ENCODE results near the gene PYGL.
"Not testable (repeated sequence)": the region's sequence is repeated elsewhere in the genome, so short reads cannot be mapped to it uniquely, and the experiment has no call there.

The PYGL gene

GRCh38 chr14:50943261-50943942 is 881 bp downstream of the PYGL start:
- peak; percentile 50 for DNase-seq (ENCODE audit: low read depth)

GRCh38 chr14:50941638-50942037 is 2.6 kb downstream of the PYGL start:
- not testable (repeated sequence) for DNase-seq (ENCODE audit: low read depth); H3K4me3 ChIP-seq (ENCODE audit: low read length)

More at GRCh38 chr14:50943261-50943942, 881 bp downstream of the PYGL start:
- H3K4me3 ChIP-seq (ENCODE audit: low read length) = peak overlapping the region; percentile 88
- TF ChIP-seq CTCF (conservative IDR thresholded peaks at IDR 0.05; ENCODE audit: low read length) = no peak

DNA sequence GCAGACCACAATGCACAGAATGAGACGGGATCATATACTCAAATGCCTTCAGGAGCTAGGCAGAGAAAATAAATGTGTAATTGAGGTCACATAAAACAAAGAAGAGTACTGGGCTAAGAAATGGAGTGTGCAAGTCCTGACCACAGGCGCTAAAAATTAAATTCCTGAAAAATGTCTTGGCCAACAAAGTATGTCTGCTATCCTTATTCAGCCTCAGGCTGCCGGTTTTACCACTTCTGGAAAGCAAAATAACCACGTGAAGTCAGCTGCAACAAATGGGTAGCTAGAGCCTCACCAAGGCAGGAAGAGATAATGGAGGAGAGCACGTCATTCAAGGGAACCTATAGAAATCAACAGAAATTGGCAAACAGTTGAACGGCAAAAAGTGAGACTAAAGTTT is 3.1 kb downstream of the PYGL start:
- DNase-seq (ENCODE audit: low read depth) = peak; percentile 45
- no peak overlapping the region for H3K4me3 ChIP-seq (ENCODE audit: low read length)
- no peak for TF ChIP-seq CTCF (conservative IDR thresholded peaks at IDR 0.05; ENCODE audit: low read length)

DNA sequence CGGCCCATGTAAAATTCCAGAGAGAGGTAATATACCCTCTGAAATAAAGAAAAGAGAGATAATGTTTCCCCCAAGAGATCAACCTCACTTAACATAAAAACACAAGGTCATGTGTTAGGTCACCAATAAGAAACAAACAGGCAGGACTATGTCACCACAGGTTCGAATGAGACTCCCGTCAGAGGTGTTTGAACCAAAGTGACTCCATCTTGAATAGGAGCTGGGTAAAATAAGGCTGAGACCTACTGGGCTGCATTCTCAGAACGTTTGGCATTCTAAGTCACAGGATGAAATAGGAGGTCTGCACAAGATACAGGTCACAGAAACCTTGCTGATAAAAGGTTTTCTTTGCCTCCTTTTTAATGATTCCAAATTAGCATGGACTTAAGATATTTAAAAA is 6.5 kb downstream of the PYGL start:
- DNase-seq (ENCODE audit: low read depth) = no peak
- TF ChIP-seq CTCF (conservative IDR thresholded peaks at IDR 0.05; ENCODE audit: low read length) = no peak
- no peak overlapping the region for H3K4me3 ChIP-seq (ENCODE audit: low read length)

DNA sequence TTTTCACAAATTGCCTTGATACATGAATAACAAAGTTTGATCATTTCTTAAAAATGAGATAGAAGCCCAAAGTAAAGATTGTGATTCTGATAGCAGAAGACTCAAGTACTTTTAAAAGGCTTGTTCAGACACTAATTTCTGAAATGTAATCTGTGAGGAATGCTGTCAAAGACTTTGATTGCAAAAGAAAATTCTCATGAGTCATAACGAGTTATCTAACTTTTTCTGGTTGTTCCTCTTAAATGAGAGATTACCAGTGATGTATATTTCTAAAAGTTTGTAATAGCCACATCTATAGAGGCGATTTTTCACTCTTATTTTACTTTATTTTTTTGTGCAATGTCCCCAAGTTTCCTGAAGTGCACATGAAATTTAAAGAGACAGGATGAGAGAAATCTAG is 7.0 kb downstream of the PYGL start:
- DNase-seq (ENCODE audit: low read depth) = peak; percentile 55
- no peak for TF ChIP-seq CTCF (conservative IDR thresholded peaks at IDR 0.05; ENCODE audit: low read length)
- H3K4me3 ChIP-seq (ENCODE audit: low read length) = no peak overlapping the region

- DNase-seq (ENCODE audit: low read depth) = no peak
- H3K4me3 ChIP-seq (ENCODE audit: low read length) = no peak overlapping the region
- no peak for TF ChIP-seq CTCF (conservative IDR thresholded peaks at IDR 0.05; ENCODE audit: low read length)
Observed at GRCh38 chr14:50936882-50937281, 7.4 kb downstream of the PYGL start.

DNA sequence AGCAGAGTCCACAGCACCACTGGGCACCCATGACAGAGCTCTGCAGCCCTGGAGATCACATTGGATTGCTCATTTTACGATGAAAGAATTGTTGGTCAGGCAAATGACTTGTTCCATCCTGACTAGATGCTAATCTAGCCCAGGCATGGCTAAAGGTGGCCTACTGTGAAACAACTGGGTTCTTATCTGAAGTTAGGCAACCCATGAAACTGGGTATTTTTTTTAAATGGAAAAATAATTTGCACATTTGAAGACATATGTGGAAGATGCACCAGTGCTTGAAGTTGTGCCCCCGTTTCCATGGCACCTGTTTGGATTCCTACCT is 8.3 kb downstream of the PYGL start:
- no peak for TF ChIP-seq CTCF (conservative IDR thresholded peaks at IDR 0.05; ENCODE audit: low read length)
- H3K4me3 ChIP-seq (ENCODE audit: low read length) = no peak overlapping the region
- DNase-seq (ENCODE audit: low read depth) = no peak

All from AG10803 (cell line).